ENCODE measurements around the gene MYL6. TPM values are rescaled to one million over a fixed set of nuclear protein-coding genes. Genes with fewer than 3 reads are reported as not detected.

The MYL6 gene
- total and polyA plus RNA-seq, 10 of the 15 experiments (the other 5 are each of a cell fraction or from before 2014, with no cell fraction given) = 1,000 to 4,116 (median 1,828) TPM

- TF ChIP-seq E4F1 (IDR thresholded peaks at IDR 0.05; ENCODE audit: borderline replicate concordance, partially characterized antibody) = no peak
- no peak for TF ChIP-seq IRF4 (IDR thresholded peaks at IDR 0.05; ENCODE audit: low read depth, low read length)
These were observed 28.1 kb upstream of the MYL6 start (continued) for GRCh38 chr12:56129942-56130495.

- intact Hi-C loops (cut with micrococcal nuclease; ENCODE audit: unreplicated experiment) = no loop called here
- FAIRE-seq = no peak
- Histone ChIP-seq H3K4me2 (ENCODE audit: control insufficient read depth, insufficient read depth) (no peak overlapping the region), H4K20me1 (ENCODE audit: control insufficient read depth, insufficient read depth) (no peaks in the 10 kb centered on the region), H3K27ac (ENCODE audit: control insufficient read depth, insufficient read depth) (no peak overlapping the region), H3K4me3 (no peak overlapping the region), H3K9ac (ENCODE audit: control insufficient read depth, insufficient read depth, low read length) (no peak overlapping the region; the same call in 1 of the 2 replicates), H3K27me3 (replicated peaks in 1 of 2; ENCODE audit: control insufficient read depth in 2 of 2, insufficient read depth in 2 of 2, low read length in 1 of 2) (no peaks in the 10 kb centered on the region), H2AFZ (ENCODE audit: control insufficient read depth, low read depth, low read length) (no peak overlapping the region), H3K4me1 (ENCODE audit: control insufficient read depth, insufficient read depth, low read length) (peaks cover 21% of the 10 kb centered on the region), H3K79me2 (ENCODE audit: control insufficient read depth, insufficient read depth, low read length) (peaks cover 21% of the 10 kb centered on the region), H3K36me3 (ENCODE audit: control insufficient read depth in 2 of 2, insufficient read depth in 2 of 2, low read length in 1 of 2) (peaks cover 14 to 16% of the 10 kb centered on the region in 2 experiments), H3K9me3 (replicated peaks; ENCODE audit: control insufficient read depth, insufficient read depth, low read length) (no peaks in the 10 kb centered on the region)
- BruUV-seq (replicated peaks) = no TSS peak
- ChIA-PET POLR2A (interaction anchor here (0.6 to 1.4 kb wide), 3 partner anchors 20 to 91 kb away, joined by 4 to 9 read pairs (median 7); partner anchors contain the start of gene RNF41), RAD21 (ENCODE audit: unreplicated experiment) (no interaction called here), CTCF (interaction anchor here (0.6 to 10.3 kb wide), 2 partner anchors 58 to 308 kb away, joined by 3 to 129 read pairs; partner anchors contain the start of gene SMARCC2), SMC1A (ENCODE audit: uncharacterized antibody, unreplicated experiment) (interaction anchor here (1.3 to 1.5 kb wide), 2 partner anchors 12 to 58 kb away, joined by 4 to 6 read pairs; partner anchors contain the start of gene ZC3H10)
- in situ Hi-C loops (cut with MboI) = loop anchor here (5.0 kb wide), 1 partner anchor 56 kb away; the partner anchor contains the start of gene SMARCC2
- TF ChIP-seq SKIL (IDR thresholded peaks at IDR 0.05; ENCODE audit: low read depth, poor library complexity, severe bottlenecking) (no peak), NR2C1 (IDR thresholded peaks at IDR 0.05) (no peak), JUND (IDR thresholded peaks at IDR 0.05; ENCODE audit: low read depth, low read length) (no peak), RAD51 (IDR thresholded peaks at IDR 0.05) (no peak), POU2F2 (IDR thresholded peaks at IDR 0.05; ENCODE audit: borderline replicate concordance, low read depth, low read length) (no peak), NBN (IDR thresholded peaks at IDR 0.05) (no peak), MLLT1 (IDR thresholded peaks at IDR 0.05) (no peak), RBBP5 (conservative IDR thresholded peaks at IDR 0.05) (no peak), EED (IDR thresholded peaks at IDR 0.05; ENCODE audit: low read depth) (no peak)
- no peak for DNase-seq (ENCODE audit: low read depth, low spot score)
- WGBS (ENCODE audit: insufficient coverage, insufficient replicate concordance, low lambda C conversion rate, missing lambda C conversion rate) = 83% methylated on average over 4 of the region's 4 CpGs
- no peak for ATAC-seq
These were observed 27.3 kb upstream of the MYL6 start for GRCh38 chr12:56130876-56131275.
